Measurements from ENCODE around the gene SRP68.

DNA sequence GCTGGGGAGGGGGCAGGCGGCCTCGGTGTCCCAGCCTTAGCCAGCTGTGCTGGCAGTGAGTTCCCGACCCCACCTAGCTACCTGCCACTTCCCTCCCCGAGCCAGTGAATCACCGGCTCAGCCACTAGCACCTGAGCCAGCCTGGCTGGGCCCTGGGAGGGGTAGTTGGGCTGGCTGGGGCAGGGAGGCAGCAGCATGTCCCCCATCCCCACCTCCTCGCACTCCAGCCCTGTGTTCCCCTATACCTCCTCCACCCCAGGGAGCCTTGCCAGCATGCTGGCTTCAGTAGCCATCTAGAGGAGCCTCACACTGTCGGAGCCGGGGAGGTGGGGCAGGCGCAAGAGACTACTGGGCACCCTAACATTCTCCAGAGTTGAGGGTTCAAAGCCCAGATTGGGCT is 48.0 kb downstream of the SRP68 start:
- TF ChIP-seq EZH2 (IDR thresholded peaks at IDR 0.05; ENCODE audit: borderline replicate concordance, insufficient read depth, low read depth, low read length, poor library complexity, severe bottlenecking), result no peak
- TF ChIP-seq, protein P1, sequence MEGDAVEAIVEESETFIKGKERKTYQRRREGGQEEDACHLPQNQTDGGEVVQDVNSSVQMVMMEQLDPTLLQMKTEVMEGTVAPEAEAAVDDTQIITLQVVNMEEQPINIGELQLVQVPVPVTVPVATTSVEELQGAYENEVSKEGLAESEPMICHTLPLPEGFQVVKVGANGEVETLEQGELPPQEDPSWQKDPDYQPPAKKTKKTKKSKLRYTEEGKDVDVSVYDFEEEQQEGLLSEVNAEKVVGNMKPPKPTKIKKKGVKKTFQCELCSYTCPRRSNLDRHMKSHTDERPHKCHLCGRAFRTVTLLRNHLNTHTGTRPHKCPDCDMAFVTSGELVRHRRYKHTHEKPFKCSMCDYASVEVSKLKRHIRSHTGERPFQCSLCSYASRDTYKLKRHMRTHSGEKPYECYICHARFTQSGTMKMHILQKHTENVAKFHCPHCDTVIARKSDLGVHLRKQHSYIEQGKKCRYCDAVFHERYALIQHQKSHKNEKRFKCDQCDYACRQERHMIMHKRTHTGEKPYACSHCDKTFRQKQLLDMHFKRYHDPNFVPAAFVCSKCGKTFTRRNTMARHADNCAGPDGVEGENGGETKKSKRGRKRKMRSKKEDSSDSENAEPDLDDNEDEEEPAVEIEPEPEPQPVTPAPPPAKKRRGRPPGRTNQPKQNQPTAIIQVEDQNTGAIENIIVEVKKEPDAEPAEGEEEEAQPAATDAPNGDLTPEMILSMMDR (IDR thresholded peaks at IDR 0.05), result no peak
